ENCODE results near the gene ZMPSTE24. TPM values are rescaled to one million over a fixed set of nuclear protein-coding genes. Genes with fewer than 3 reads are reported as not detected.
"Not testable (repeated sequence)": the region's sequence is repeated elsewhere in the genome, so short reads cannot be mapped to it uniquely, and the experiment has no call there.

The ZMPSTE24 gene
- total RNA-seq, 1 experiment from 2014 or later, result 37.9 TPM

GRCh38 chr1:40315239-40315794 is 57.3 kb downstream of the ZMPSTE24 start:
- H3K4me3 ChIP-seq (ENCODE audit: insufficient read depth, low read depth, low read length), result peak overlapping the region; percentile 58
- no peaks in the 10 kb centered on the region for H3K36me3 ChIP-seq (replicated peaks; ENCODE audit: control insufficient read depth, insufficient read depth, low read length)
- H3K27me3 ChIP-seq (ENCODE audit: control insufficient read depth, insufficient read depth, low read length), result peaks cover 53% of the 10 kb centered on the region
- DNase-seq, result peak; percentile 95

- H3K27me3 ChIP-seq (ENCODE audit: control insufficient read depth, insufficient read depth, low read length), result peaks cover 53% of the 10 kb centered on the region
- no peaks in the 10 kb centered on the region for H3K36me3 ChIP-seq (replicated peaks; ENCODE audit: control insufficient read depth, insufficient read depth, low read length)
- peak; percentile 84 for DNase-seq
- peak overlapping the region; percentile 58 for H3K4me3 ChIP-seq (ENCODE audit: insufficient read depth, low read depth, low read length)
Observed at GRCh38 chr1:40315795-40316594, 58.0 kb downstream of the ZMPSTE24 start.

- Histone ChIP-seq H3K4me3 (ENCODE audit: insufficient read depth, low read depth, low read length) (peak within 1 kb of the TSS; percentile 58), H3K27me3 (ENCODE audit: control insufficient read depth, insufficient read depth, low read length) (peaks cover 53% of the 10 kb centered on the region), H3K36me3 (replicated peaks; ENCODE audit: control insufficient read depth, insufficient read depth, low read length) (no peaks in the 10 kb centered on the region)
- peak; percentile 90 for DNase-seq
Observed at GRCh38 chr1:40316595-40317393, 58.8 kb downstream of the ZMPSTE24 start, which contains the start of gene COL9A2. Gene COL9A2, minus strand, starts transcription at chr1:40317286. Its CDS starts 89 bp downstream, at chr1:40317197.

- H3K27me3 ChIP-seq (ENCODE audit: control insufficient read depth, insufficient read depth, low read length), result peaks cover 49% of the 10 kb centered on the region
- H3K36me3 ChIP-seq (replicated peaks; ENCODE audit: control insufficient read depth, insufficient read depth, low read length), result no peaks in the 10 kb centered on the region
- peak overlapping the region; percentile 58 for H3K4me3 ChIP-seq (ENCODE audit: insufficient read depth, low read depth, low read length)
- peak; percentile 65 for DNase-seq
Observed at GRCh38 chr1:40317394-40318074, 59.5 kb downstream of the ZMPSTE24 start.

- H3K36me3 ChIP-seq (replicated peaks; ENCODE audit: control insufficient read depth, insufficient read depth, low read length), result no peaks in the 10 kb centered on the region
- peaks cover 47% of the 10 kb centered on the region for H3K27me3 ChIP-seq (ENCODE audit: control insufficient read depth, insufficient read depth, low read length)
- no peak for DNase-seq
- H3K4me3 ChIP-seq (ENCODE audit: insufficient read depth, low read depth, low read length), result no peak overlapping the region
Observed at GRCh38 chr1:40318476-40318875, 60.4 kb downstream of the ZMPSTE24 start.

GRCh38 chr1:40318970-40319621 is 61.1 kb downstream of the ZMPSTE24 start:
- H3K27me3 ChIP-seq (ENCODE audit: control insufficient read depth, insufficient read depth, low read length), result peaks cover 43% of the 10 kb centered on the region
- DNase-seq, result peak; percentile 7
- H3K4me3 ChIP-seq (ENCODE audit: insufficient read depth, low read depth, low read length), result no peak overlapping the region
- no peaks in the 10 kb centered on the region for H3K36me3 ChIP-seq (replicated peaks; ENCODE audit: control insufficient read depth, insufficient read depth, low read length)

GRCh38 chr1:40331403-40331802 is 73.4 kb downstream of the ZMPSTE24 start:
- not testable (repeated sequence) for H3K36me3 ChIP-seq (replicated peaks; ENCODE audit: control insufficient read depth, insufficient read depth, low read length); H3K27me3 ChIP-seq (ENCODE audit: control insufficient read depth, insufficient read depth, low read length); DNase-seq; H3K4me3 ChIP-seq (ENCODE audit: insufficient read depth, low read depth, low read length)

GRCh38 chr1:40332695-40333094 is 74.7 kb downstream of the ZMPSTE24 start:
- DNase-seq, result no peak
- H3K27me3 ChIP-seq (ENCODE audit: control insufficient read depth, insufficient read depth, low read length), result no peaks in the 10 kb centered on the region
- no peaks in the 10 kb centered on the region for H3K36me3 ChIP-seq (replicated peaks; ENCODE audit: control insufficient read depth, insufficient read depth, low read length)
- H3K4me3 ChIP-seq (ENCODE audit: insufficient read depth, low read depth, low read length), result no peak overlapping the region

GRCh38 chr1:40337443-40337842 is 79.4 kb downstream of the ZMPSTE24 start:
- Histone ChIP-seq H3K27me3 (ENCODE audit: control insufficient read depth, insufficient read depth, low read length) (no peaks in the 10 kb centered on the region; the same call in 1 of the 2 replicates), H3K4me3 (ENCODE audit: insufficient read depth, low read depth, low read length) (no peak overlapping the region), H3K36me3 (replicated peaks; ENCODE audit: control insufficient read depth, insufficient read depth, low read length) (no peaks in the 10 kb centered on the region)
- DNase-seq, result no peak

GRCh38 chr1:40338745-40339419 is 80.8 kb downstream of the ZMPSTE24 start:
- no peaks in the 10 kb centered on the region for H3K36me3 ChIP-seq (replicated peaks; ENCODE audit: control insufficient read depth, insufficient read depth, low read length)
- DNase-seq, result peak; percentile 69
- no peaks in the 10 kb centered on the region; the same call in 1 of the 2 replicates for H3K27me3 ChIP-seq (ENCODE audit: control insufficient read depth, insufficient read depth, low read length)
- H3K4me3 ChIP-seq (ENCODE audit: insufficient read depth, low read depth, low read length), result no peak overlapping the region

GRCh38 chr1:40339420-40340323 is 81.6 kb downstream of the ZMPSTE24 start:
- Histone ChIP-seq H3K4me3 (ENCODE audit: insufficient read depth, low read depth, low read length) (no peak overlapping the region), H3K36me3 (replicated peaks; ENCODE audit: control insufficient read depth, insufficient read depth, low read length) (no peaks in the 10 kb centered on the region), H3K27me3 (ENCODE audit: control insufficient read depth, insufficient read depth, low read length) (no peaks in the 10 kb centered on the region; the same call in 1 of the 2 replicates)
- no peak for DNase-seq

GRCh38 chr1:40341491-40342380 is 83.7 kb downstream of the ZMPSTE24 start:
- Histone ChIP-seq H3K4me3 (ENCODE audit: insufficient read depth, low read depth, low read length) (no peak overlapping the region), H3K27me3 (ENCODE audit: control insufficient read depth, insufficient read depth, low read length) (no peaks in the 10 kb centered on the region; the same call in 1 of the 2 replicates), H3K36me3 (replicated peaks; ENCODE audit: control insufficient read depth, insufficient read depth, low read length) (no peaks in the 10 kb centered on the region)
- DNase-seq, result no peak
